HepG2 (cell line): ENCODE results near the gene HNRNPL. TPM values are rescaled to one million over a fixed set of nuclear protein-coding genes. Genes with fewer than 3 reads are reported as not detected.
A peak's percentile ranks its signal among the peaks of the same experiment; 100 is the strongest.

ENCODE experiments used
- CBFB ChIP-seq: sonication (generic); formaldehyde crosslinking; IDR thresholded peaks from 2 replicates; pipeline ENCODE4 v1.4.0; 2020; ENCODE audit warnings: missing genetic modification reagents
- CBX2 ChIP-seq, 2 experiments: fragments of 200-600 bp in 1 of 2; sonication (generic); formaldehyde crosslinking in 1 of 2; IDR thresholded peaks; 2 replicates each; pipeline versions ENCODE4 v1.7.0 to v1.8.1; 2018 to 2022; ENCODE audit warnings: low read depth in 2 of 2, low read length in 1 of 2, mild to moderate bottlenecking in 1 of 2, missing genetic modification reagents in 1 of 2
- ZNF24 ChIP-seq: fragments of 450-650 bp; IDR thresholded peaks from 2 replicates; pipeline ENCODE4 v1.6.1; 2017; ENCODE audit warnings: antibody characterized with exemption, mild to moderate bottlenecking
- ZNF674 ChIP-seq: sonication (generic); formaldehyde crosslinking; IDR thresholded peaks from 2 replicates; pipeline ENCODE4 v1.5.0; 2020; ENCODE audit warnings: low read depth, mild to moderate bottlenecking, missing genetic modification reagents
- ZSCAN31 ChIP-seq: sonication (generic); formaldehyde crosslinking; IDR thresholded peaks from 2 replicates; pipeline ENCODE4 v1.5.0; 2020; ENCODE audit warnings: low read depth, mild to moderate bottlenecking, missing genetic modification reagents
- polyA plus RNA-seq, 8 experiments: library from polyadenylated mRNA; depleted of rRNA in 3 of 8; stranded (reverse) in 7 of 8; unstranded in 1 of 8; fragments of >200 nt; fragmentation: Illumina TruSeq in 4 of 8; extraction: Trizol in 4 of 8; gene quantifications; 2 replicates each; pipeline versions ENCODE4 v1.2.1 to v1.2.3, GENCODE V29; 2011 to 2016; ENCODE audit warnings: low read depth in 4 of 8, missing spikeins in 1 of 8, mixed read lengths in 1 of 8; ENCODE audit not compliant: insufficient read depth in 1 of 8
- total RNA-seq, 5 experiments: library from RNA; depleted of rRNA; stranded (reverse); fragments of >200 nt; fragmentation: Illumina TruSeq; extraction: Trizol; gene quantifications; 2 replicates each; pipeline ENCODE4 v1.2.3, GENCODE V29; 2016; ENCODE audit warnings: low read depth in 1 of 5
- TF ChIP-seq, protein P1 (sequence below): sonication (generic); formaldehyde crosslinking; IDR thresholded peaks from 2 replicates; pipeline ENCODE4; 2020; ENCODE audit warnings: missing genetic modification reagents, mild to moderate bottlenecking, borderline replicate concordance
- TF ChIP-seq, protein P2 (sequence below): sonication (generic); formaldehyde crosslinking; IDR thresholded peaks from 2 replicates; pipeline ENCODE4 v1.5.0; 2020; ENCODE audit warnings: mild to moderate bottlenecking, missing genetic modification reagents
- TF ChIP-seq, protein P3 (sequence below): sonication (generic); formaldehyde crosslinking; IDR thresholded peaks from 2 replicates; pipeline ENCODE4 v1.8.1; 2022; ENCODE audit warnings: low read depth, mild to moderate bottlenecking, missing genetic modification reagents
- TF ChIP-seq, protein P4 (sequence below): sonication (generic); formaldehyde crosslinking; IDR thresholded peaks from 2 replicates; pipeline ENCODE4 v1.9.0; 2021; ENCODE audit warnings: missing genetic modification reagents, borderline replicate concordance
- TF ChIP-seq, protein P5 (sequence below): sonication (generic); formaldehyde crosslinking; IDR thresholded peaks from 2 replicates; pipeline ENCODE4 v1.5.0; 2020; ENCODE audit warnings: mild to moderate bottlenecking, missing genetic modification reagents
- TF ChIP-seq, protein P6 (sequence below): sonication (generic); formaldehyde crosslinking; IDR thresholded peaks from 2 replicates; pipeline ENCODE4 v1.4.0; 2020; ENCODE audit warnings: missing genetic modification reagents

The HNRNPL gene
- total and polyA plus RNA-seq, 2 of the 13 experiments (the other 11 are each of a cell fraction or from before 2014, with no cell fraction given) = 156 to 278 TPM

DNA sequence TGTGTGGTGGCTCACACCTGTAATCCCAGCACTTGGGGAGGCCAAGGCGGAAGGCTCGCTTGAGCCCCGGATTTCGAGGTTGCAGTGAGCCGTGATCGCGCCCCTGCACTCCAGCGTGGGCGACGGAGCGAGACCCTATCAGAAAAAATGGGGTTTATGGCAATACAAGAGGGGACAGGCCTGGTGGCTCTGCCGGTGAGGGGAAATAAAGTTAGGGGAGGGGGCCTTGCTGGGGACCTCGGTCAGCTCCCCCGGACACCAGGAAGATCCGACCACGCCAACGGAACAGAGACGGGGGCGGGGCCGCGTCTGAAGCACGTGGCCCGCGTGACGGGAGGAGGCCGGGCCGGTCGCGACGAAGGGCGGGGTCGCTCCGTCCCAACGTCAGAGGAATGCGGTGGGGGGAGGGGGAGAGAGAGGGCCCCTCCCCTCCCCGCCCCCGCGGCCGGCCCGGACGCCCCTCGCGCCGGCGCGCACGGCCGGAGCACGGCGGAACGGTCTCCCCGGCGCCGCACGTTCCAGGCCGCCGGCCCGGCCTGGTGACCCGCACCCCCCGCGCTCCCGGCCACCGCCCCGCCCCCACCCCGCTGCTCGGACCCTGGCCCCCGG lies 1.9 kb upstream of the HNRNPL start (continued):
- TF ChIP-seq, protein P1, sequence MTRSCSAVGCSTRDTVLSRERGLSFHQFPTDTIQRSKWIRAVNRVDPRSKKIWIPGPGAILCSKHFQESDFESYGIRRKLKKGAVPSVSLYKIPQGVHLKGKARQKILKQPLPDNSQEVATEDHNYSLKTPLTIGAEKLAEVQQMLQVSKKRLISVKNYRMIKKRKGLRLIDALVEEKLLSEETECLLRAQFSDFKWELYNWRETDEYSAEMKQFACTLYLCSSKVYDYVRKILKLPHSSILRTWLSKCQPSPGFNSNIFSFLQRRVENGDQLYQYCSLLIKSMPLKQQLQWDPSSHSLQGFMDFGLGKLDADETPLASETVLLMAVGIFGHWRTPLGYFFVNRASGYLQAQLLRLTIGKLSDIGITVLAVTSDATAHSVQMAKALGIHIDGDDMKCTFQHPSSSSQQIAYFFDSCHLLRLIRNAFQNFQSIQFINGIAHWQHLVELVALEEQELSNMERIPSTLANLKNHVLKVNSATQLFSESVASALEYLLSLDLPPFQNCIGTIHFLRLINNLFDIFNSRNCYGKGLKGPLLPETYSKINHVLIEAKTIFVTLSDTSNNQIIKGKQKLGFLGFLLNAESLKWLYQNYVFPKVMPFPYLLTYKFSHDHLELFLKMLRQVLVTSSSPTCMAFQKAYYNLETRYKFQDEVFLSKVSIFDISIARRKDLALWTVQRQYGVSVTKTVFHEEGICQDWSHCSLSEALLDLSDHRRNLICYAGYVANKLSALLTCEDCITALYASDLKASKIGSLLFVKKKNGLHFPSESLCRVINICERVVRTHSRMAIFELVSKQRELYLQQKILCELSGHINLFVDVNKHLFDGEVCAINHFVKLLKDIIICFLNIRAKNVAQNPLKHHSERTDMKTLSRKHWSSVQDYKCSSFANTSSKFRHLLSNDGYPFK (CRISPR knock-in tag) = no peak
- TF ChIP-seq ZSCAN31 (no peak), ZNF674 (CRISPR knock-in tag) (no peak), CBX2 (IDR thresholded peaks at IDR 0.05; ENCODE audit: low read depth, low read length) (no peak), CBX2 (CRISPR knock-in tag; IDR thresholded peaks at IDR 0.05; ENCODE audit: low read depth) (no peak), ZNF24 (no peak), CBFB (CRISPR knock-in tag) (peak; percentile 62; the same call in 1 of the 2 replicates)
- TF ChIP-seq, protein P2, sequence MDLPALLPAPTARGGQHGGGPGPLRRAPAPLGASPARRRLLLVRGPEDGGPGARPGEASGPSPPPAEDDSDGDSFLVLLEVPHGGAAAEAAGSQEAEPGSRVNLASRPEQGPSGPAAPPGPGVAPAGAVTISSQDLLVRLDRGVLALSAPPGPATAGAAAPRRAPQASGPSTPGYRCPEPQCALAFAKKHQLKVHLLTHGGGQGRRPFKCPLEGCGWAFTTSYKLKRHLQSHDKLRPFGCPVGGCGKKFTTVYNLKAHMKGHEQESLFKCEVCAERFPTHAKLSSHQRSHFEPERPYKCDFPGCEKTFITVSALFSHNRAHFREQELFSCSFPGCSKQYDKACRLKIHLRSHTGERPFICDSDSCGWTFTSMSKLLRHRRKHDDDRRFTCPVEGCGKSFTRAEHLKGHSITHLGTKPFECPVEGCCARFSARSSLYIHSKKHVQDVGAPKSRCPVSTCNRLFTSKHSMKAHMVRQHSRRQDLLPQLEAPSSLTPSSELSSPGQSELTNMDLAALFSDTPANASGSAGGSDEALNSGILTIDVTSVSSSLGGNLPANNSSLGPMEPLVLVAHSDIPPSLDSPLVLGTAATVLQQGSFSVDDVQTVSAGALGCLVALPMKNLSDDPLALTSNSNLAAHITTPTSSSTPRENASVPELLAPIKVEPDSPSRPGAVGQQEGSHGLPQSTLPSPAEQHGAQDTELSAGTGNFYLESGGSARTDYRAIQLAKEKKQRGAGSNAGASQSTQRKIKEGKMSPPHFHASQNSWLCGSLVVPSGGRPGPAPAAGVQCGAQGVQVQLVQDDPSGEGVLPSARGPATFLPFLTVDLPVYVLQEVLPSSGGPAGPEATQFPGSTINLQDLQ (CRISPR knock-in tag) = no peak
- TF ChIP-seq, protein P3, sequence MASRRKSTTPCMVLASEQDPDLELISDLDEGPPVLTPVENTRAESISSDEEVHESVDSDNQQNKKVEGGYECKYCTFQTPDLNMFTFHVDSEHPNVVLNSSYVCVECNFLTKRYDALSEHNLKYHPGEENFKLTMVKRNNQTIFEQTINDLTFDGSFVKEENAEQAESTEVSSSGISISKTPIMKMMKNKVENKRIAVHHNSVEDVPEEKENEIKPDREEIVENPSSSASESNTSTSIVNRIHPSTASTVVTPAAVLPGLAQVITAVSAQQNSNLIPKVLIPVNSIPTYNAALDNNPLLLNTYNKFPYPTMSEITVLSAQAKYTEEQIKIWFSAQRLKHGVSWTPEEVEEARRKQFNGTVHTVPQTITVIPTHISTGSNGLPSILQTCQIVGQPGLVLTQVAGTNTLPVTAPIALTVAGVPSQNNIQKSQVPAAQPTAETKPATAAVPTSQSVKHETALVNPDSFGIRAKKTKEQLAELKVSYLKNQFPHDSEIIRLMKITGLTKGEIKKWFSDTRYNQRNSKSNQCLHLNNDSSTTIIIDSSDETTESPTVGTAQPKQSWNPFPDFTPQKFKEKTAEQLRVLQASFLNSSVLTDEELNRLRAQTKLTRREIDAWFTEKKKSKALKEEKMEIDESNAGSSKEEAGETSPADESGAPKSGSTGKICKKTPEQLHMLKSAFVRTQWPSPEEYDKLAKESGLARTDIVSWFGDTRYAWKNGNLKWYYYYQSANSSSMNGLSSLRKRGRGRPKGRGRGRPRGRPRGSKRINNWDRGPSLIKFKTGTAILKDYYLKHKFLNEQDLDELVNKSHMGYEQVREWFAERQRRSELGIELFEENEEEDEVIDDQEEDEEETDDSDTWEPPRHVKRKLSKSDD = peak; percentile 67; the same call in 1 of the 2 replicates
- TF ChIP-seq, protein P4, sequence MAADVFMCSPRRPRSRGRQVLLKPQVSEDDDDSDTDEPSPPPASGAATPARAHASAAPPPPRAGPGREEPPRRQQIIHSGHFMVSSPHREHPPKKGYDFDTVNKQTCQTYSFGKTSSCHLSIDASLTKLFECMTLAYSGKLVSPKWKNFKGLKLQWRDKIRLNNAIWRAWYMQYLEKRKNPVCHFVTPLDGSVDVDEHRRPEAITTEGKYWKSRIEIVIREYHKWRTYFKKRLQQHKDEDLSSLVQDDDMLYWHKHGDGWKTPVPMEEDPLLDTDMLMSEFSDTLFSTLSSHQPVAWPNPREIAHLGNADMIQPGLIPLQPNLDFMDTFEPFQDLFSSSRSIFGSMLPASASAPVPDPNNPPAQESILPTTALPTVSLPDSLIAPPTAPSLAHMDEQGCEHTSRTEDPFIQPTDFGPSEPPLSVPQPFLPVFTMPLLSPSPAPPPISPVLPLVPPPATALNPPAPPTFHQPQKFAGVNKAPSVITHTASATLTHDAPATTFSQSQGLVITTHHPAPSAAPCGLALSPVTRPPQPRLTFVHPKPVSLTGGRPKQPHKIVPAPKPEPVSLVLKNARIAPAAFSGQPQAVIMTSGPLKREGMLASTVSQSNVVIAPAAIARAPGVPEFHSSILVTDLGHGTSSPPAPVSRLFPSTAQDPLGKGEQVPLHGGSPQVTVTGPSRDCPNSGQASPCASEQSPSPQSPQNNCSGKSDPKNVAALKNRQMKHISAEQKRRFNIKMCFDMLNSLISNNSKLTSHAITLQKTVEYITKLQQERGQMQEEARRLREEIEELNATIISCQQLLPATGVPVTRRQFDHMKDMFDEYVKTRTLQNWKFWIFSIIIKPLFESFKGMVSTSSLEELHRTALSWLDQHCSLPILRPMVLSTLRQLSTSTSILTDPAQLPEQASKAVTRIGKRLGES (CRISPR knock-in tag) = no peak
- TF ChIP-seq, protein P5, sequence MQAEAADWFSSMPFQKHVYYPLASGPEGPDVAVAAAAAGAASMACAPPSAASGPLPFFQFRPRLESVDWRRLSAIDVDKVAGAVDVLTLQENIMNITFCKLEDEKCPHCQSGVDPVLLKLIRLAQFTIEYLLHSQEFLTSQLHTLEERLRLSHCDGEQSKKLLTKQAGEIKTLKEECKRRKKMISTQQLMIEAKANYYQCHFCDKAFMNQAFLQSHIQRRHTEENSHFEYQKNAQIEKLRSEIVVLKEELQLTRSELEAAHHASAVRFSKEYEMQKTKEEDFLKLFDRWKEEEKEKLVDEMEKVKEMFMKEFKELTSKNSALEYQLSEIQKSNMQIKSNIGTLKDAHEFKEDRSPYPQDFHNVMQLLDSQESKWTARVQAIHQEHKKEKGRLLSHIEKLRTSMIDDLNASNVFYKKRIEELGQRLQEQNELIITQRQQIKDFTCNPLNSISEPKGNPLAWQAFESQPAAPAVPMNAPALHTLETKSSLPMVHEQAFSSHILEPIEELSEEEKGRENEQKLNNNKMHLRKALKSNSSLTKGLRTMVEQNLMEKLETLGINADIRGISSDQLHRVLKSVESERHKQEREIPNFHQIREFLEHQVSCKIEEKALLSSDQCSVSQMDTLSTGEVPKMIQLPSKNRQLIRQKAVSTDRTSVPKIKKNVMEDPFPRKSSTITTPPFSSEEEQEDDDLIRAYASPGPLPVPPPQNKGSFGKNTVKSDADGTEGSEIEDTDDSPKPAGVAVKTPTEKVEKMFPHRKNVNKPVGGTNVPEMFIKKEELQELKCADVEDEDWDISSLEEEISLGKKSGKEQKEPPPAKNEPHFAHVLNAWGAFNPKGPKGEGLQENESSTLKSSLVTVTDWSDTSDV = no peak
- TF ChIP-seq, protein P6, sequence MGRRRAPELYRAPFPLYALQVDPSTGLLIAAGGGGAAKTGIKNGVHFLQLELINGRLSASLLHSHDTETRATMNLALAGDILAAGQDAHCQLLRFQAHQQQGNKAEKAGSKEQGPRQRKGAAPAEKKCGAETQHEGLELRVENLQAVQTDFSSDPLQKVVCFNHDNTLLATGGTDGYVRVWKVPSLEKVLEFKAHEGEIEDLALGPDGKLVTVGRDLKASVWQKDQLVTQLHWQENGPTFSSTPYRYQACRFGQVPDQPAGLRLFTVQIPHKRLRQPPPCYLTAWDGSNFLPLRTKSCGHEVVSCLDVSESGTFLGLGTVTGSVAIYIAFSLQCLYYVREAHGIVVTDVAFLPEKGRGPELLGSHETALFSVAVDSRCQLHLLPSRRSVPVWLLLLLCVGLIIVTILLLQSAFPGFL (CRISPR knock-in tag) = no peak
